GM19452 (cell line): ENCODE results near the gene EXOG.
A peak's percentile ranks its signal among the peaks of the same experiment; 100 is the strongest.

Experiments used
- ATAC-seq: cut with Tn5 transposase; IDR thresholded peaks from one replicate; pipeline ENCODE4 v1.9.1; 2021; ENCODE audit not compliant: unreplicated experiment

EXOG gene

GRCh38 chr3:38472342-38472741 lies 23.8 kb upstream of the EXOG start:
- no peak for ATAC-seq

GRCh38 chr3:38473229-38473628 lies 22.9 kb upstream of the EXOG start:
- ATAC-seq: no peak

DNA sequence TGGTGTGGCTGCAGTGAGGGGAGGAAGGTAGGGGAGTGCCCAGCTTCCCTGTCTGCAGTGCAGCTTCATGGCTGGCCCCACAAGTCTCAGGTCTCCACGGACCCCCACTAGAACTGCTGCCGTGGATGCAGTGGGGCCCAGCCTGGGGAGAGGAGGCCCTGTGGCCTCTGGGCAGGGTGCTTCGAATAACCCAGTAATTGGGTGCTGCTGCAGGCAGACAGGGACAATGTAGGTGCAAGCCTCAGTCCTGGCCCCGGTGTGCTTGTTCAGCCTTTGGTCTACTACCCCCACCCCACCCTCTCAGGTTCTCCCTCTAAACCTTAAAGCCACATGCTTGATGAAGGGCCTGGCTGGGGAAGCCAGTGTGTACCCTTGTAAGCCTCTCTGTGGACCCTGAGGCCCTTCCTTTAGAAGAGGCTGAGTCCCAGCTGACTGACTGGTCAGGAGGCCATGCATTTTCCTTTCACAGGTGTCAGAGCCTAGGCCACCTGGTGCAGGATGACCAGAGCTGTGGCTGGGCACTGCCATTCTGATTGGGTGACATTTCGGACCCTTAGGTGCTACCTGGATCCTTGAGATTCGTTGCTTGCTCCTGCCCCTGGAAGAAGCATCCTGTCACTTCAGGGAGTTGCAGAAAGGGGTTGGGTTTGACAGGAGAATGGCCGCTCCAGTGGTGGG lies 21.1 kb upstream of the EXOG start:
- no peak for ATAC-seq

DNA sequence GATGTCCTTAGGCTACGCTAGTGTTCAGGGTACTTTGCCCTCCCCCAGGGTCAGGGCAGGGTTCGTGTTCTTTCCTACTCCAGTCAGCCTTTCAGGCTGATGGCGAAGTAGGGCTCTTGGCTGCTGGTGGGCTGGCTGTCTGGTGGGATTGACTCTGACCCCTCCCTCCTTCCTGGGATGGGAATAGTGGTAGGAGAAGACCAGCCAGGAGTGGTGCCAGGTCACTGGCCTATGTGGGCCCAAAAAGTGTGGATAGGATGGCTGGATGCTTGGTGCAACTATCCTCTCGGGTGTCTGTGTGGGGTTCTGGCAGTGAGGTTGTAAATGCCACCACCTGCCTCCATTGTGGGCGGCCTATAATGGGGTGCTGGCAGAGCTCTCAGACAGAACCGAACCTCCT lies 20.4 kb upstream of the EXOG start:
- no peak for ATAC-seq

DNA sequence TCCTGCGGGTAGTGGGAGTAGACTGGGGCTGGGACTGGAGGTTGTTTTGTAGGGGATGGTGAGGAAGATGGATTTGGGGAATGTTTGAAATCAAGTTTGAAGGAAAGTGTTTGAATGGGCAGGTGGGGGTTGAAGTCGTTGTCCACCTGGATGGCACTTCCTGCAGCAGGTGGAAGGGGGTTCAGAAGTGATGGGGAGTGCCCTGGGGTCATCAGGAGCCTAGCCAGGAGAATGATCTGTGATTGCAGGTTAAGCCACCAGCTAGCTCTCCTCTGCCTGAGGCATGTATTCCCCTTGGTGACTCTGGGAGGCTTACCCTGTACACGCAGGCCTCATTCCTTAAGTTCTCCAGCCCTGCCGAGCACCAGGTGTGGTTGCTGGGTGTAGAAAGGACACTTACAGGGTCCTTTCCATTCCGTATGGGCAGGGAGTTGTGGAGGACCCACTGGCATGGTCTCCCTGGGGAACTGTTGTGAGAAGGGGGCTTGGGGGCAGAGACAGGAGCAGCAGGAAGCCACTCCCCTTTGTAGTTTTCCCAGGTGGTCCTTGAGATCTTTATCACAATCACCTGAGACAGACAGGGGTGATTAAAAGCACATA lies 19.9 kb upstream of the EXOG start:
- no peak for ATAC-seq

- no peak for ATAC-seq
Observed at GRCh38 chr3:38477057-38477820, 18.9 kb upstream of the EXOG start.

- ATAC-seq: no peak
Observed at GRCh38 chr3:38477839-38478450, 18.2 kb upstream of the EXOG start.

DNA sequence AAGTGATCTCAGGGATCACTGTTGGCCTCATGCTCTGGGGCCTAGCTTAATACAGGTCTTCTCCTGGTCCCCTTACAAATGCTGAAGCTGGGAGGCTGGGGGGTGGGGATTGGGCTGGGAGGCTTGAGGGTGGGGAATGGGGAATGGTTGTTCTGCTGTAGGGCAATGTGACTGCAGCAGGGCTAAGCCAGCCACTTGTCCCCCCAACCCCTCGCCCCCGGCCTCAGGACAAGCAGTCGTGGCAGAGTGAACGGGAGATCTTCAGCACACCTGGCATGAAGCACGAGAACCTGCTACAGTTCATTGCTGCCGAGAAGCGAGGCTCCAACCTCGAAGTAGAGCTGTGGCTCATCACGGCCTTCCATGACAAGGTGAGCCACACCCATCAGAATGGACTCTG lies 17.2 kb upstream of the EXOG start:
- no peak for ATAC-seq

- no peak for ATAC-seq
Observed at GRCh38 chr3:38479431-38480092, 16.6 kb upstream of the EXOG start.

DNA sequence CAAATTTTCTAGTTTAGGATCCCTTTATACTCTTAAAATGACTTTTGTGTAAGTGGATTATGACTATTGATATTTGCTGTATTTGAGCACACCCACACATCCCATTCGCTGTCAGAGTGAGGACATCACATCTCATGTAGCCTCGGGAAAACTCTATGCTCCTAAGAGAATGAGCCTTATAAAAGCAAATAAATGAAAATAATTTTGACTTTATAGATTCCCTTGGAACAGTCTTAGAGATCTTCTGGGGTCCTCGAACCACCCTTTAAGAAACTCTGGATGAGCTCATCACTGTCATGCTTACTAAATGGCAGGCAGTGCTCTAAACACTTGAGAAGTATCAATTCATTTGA lies 16.1 kb upstream of the EXOG start:
- no peak for ATAC-seq

DNA sequence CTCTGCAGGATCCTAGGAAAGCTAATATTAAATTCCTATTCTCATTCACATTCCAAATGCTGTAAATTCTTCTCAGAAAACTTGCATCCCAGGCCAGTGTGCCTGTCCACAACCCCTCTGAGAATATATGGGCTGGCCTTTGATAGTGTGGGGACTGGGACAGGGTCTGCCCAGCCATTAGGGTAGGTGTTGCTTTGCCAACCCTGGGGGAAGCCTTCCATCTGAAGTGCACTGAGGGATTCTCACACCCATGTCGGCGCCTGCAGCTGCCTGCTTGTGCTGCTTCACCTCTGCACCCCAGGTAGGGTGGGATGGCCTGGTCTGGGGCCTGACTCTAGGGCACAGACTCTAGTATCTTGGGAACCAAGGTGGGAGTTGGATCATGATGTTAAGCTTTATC lies 15.2 kb upstream of the EXOG start:
- ATAC-seq: no peak

DNA sequence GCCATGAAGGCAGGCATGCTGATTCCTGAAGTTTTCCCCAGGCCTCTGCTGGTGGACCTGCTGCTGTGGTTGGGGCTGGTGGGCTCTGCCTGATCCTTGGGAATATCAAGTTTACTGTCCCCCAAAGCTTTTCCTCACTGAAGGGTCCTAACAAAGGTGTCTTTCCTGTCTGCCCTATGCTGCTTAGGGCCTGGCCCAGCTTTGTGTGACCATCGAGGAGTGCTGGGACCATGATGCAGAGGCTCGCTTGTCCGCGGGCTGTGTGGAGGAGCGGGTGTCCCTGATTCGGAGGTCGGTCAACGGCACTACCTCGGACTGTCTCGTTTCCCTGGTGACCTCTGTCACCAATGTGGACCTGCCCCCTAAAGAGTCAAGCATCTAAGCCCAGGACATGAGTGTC lies 13.2 kb upstream of the EXOG start:
- ATAC-seq: no peak

DNA sequence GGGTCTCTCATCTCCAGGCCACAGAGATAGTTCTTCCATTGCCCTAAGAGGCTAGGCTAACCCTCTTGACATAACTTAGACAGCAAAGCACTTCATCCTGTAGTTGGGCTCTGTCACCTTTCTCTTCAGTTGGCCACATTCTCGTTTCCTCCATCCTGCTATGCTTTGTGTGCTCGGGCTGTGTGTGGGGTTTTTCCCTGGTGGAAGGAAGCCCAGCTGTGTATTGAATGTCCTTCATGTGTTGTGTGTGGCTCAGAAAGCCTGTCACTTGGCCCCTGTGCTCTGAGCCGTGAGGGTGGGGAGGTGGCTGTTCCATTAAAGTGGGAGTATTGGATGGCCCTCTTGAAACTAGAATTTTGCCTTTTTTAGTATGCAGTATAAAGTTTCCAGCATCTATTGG lies 8.8 kb upstream of the EXOG start:
- peak; percentile 95 for ATAC-seq

GRCh38 chr3:38488949-38489348 lies 7.2 kb upstream of the EXOG start:
- ATAC-seq: no peak

- ATAC-seq: no peak
Observed at GRCh38 chr3:38489766-38490165, 6.4 kb upstream of the EXOG start.

DNA sequence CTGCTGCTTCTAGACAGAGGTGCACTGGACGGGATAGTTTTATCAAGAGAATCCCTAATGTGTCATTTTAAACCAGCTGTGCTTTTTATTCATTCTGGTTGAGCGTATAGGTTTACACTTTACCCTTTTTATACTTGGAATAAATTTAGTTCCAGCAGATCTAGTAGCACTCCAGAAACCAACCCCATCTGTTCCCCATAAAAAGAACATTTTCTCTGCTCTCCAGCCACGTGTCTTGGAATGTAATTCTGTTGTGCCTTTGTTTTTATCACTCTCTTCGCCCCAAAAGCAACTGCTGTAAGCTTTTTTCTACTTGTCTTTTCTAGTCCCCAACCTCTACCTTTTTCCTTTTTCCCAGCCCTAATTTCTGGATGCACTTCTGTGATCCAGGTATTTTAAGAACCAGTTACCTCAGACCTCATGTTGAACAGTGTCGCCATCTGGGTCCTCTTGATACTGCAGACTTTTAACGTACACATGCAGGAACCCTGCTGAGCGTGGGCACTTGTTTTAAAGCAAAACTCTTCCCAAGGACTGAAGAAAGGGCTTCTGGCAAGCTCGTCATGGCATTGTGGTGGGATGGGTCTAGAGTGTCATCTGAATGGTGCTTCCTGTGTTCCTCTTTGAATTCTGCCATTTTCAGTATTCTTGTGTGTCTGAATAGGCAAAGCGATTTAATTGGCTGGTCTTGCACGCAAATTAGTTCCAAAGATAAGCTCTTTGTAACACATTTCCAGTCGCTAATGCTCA lies 5.7 kb upstream of the EXOG start:
- no peak for ATAC-seq

DNA sequence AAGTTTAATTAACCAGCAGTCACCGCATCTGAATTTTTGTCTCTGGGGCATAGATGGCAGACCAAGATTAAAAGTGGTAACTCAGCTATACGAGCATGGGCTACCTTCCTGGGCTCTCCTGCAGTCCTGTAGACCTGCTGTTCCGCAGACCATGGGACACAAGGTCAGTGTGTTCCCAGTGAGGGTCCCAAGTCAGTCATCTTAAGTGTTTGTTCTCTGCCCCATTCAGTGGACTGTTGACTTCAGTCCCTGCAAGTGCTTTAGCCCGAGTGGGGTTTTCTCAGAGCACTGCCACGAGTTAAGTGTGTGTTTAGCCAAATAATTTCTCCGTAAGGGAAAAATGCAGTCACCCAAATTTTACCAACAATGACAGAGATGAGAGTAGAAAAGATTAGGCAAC lies 4.9 kb upstream of the EXOG start:
- ATAC-seq: no peak

GRCh38 chr3:38493031-38493430 lies 3.1 kb upstream of the EXOG start:
- no peak for ATAC-seq

GRCh38 chr3:38497031-38497430 lies 891 bp downstream of the EXOG start:
- no peak for ATAC-seq

GRCh38 chr3:38500688-38501417 lies 4.7 kb downstream of the EXOG start:
- no peak for ATAC-seq
